ENCODE measurements around the gene HYI. TPM values are rescaled to one million over a fixed set of nuclear protein-coding genes. Genes with fewer than 3 reads are reported as not detected.

HYI gene
- polyA plus RNA-seq, 1 of the 3 experiments (the other 2 are of a cell fraction): 11.1 TPM

DNA sequence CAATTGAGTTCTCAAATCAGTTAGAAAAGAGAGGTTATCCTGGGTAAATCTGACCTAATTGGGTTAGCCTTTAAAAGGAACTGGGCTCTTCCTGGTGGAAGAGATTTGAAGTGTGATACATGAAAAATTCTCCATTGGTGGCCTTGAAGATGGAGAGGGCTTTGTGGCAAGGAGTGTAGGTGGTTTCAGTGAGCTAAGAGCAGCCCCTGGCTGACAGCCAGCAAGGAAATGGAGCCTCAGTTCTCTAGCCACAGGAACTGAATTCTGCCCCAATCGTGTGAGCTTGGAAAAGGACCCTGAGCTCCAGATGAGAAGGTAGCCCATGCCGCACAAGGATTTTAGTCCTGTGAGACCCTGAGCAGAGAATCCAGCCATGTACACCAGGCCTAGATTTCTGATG lies 12.7 kb upstream of the HYI start:
- Histone ChIP-seq H3K79me2 (ENCODE audit: insufficient read depth) (no peaks in the 10 kb centered on the region), H3K27me3 (ENCODE audit: insufficient read depth) (no peaks in the 10 kb centered on the region), H3K4me2 (no peak overlapping the region), H3F3A (replicated peaks; ENCODE audit: insufficient read depth) (no peaks in the 10 kb centered on the region), H3K36me3 (replicated peaks in 1 of 2; ENCODE audit: control insufficient read depth in 1 of 2, insufficient read depth in 2 of 2, low read length in 1 of 2) (no peaks in the 10 kb centered on the region), H3K9me3 (no peaks in the 10 kb centered on the region), H2AFZ (ENCODE audit: low read depth) (no peak overlapping the region), H3K4me3 (ENCODE audit: low read depth in 2 of 2, low read length in 1 of 2) (no peak overlapping the region), H3K9me2 (no peaks in the 10 kb centered on the region), H3K9ac (no peak overlapping the region), H3K4me1 (ENCODE audit: control insufficient read depth in 1 of 2, insufficient read depth in 2 of 2, low read depth in 1 of 2, low read length in 1 of 2) (peaks cover 0 to 15% of the 10 kb centered on the region in 2 experiments; a peak in 1 of 4 replicates), H4K20me1 (ENCODE audit: insufficient read depth) (no peaks in the 10 kb centered on the region), H3K27ac (ENCODE audit: low read depth in 2 of 2, low read length in 1 of 2) (no peak overlapping the region)
- ChIA-PET CTCF (interaction anchor here (1.4 kb wide), 1 partner anchor 63 kb away, joined by 3 read pairs; no protein-coding TSS in a partner anchor), POLR2A (no interaction called here)
- 43% methylated on average over 1 of the region's 2 CpGs for WGBS (ENCODE audit: low lambda C conversion rate)
- DNase-seq: no peak
- TF ChIP-seq, protein P1, sequence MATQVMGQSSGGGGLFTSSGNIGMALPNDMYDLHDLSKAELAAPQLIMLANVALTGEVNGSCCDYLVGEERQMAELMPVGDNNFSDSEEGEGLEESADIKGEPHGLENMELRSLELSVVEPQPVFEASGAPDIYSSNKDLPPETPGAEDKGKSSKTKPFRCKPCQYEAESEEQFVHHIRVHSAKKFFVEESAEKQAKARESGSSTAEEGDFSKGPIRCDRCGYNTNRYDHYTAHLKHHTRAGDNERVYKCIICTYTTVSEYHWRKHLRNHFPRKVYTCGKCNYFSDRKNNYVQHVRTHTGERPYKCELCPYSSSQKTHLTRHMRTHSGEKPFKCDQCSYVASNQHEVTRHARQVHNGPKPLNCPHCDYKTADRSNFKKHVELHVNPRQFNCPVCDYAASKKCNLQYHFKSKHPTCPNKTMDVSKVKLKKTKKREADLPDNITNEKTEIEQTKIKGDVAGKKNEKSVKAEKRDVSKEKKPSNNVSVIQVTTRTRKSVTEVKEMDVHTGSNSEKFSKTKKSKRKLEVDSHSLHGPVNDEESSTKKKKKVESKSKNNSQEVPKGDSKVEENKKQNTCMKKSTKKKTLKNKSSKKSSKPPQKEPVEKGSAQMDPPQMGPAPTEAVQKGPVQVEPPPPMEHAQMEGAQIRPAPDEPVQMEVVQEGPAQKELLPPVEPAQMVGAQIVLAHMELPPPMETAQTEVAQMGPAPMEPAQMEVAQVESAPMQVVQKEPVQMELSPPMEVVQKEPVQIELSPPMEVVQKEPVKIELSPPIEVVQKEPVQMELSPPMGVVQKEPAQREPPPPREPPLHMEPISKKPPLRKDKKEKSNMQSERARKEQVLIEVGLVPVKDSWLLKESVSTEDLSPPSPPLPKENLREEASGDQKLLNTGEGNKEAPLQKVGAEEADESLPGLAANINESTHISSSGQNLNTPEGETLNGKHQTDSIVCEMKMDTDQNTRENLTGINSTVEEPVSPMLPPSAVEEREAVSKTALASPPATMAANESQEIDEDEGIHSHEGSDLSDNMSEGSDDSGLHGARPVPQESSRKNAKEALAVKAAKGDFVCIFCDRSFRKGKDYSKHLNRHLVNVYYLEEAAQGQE (IDR thresholded peaks at IDR 0.05; ENCODE audit: low read depth, low read length): no peak
- TF ChIP-seq, protein P2, sequence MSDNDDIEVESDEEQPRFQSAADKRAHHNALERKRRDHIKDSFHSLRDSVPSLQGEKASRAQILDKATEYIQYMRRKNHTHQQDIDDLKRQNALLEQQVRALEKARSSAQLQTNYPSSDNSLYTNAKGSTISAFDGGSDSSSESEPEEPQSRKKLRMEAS (IDR thresholded peaks at IDR 0.05; ENCODE audit: low read depth): no peak
- TF ChIP-seq FOXJ3 (CRISPR knock-in tag; IDR thresholded peaks at IDR 0.05) (no peak), MEF2A (IDR thresholded peaks at IDR 0.05; ENCODE audit: borderline replicate concordance, low read depth) (no peak), TAF1 (IDR thresholded peaks at IDR 0.05; ENCODE audit: borderline replicate concordance, low read depth, low read length) (no peak), GATA2 (CRISPR knock-in tag; IDR thresholded peaks at IDR 0.05) (no peak)

- H3K36me3 ChIP-seq (replicated peaks in 1 of 2; ENCODE audit: control insufficient read depth in 1 of 2, insufficient read depth in 2 of 2, low read length in 1 of 2): no peaks in the 10 kb centered on the region
- no peak overlapping the region for H3K4me2 ChIP-seq
- no peaks in the 10 kb centered on the region for H3K9me3 ChIP-seq
- H3K9ac ChIP-seq: no peak overlapping the region
- WGBS (ENCODE audit: low lambda C conversion rate): 66% methylated on average over 3 of the region's 3 CpGs
- DNase-seq: peak; percentile 33
- ChIA-PET POLR2A (no interaction called here), CTCF (interaction anchor here (1.4 kb wide), 1 partner anchor 64 kb away, joined by 3 read pairs; no protein-coding TSS in a partner anchor)
- no peaks in the 10 kb centered on the region for H3K9me2 ChIP-seq
- peak overlapping the region in 1 of 2 experiments; percentile 47; a peak in 2 of 4 replicates for H3K27ac ChIP-seq (ENCODE audit: low read depth in 2 of 2, low read length in 1 of 2)
- peaks cover 0 to 15% of the 10 kb centered on the region in 2 experiments; a peak in 1 of 4 replicates for H3K4me1 ChIP-seq (ENCODE audit: control insufficient read depth in 1 of 2, insufficient read depth in 2 of 2, low read depth in 1 of 2, low read length in 1 of 2)
- TF ChIP-seq RCOR1 (IDR thresholded peaks at IDR 0.05; ENCODE audit: low read length): peak; percentile 54; the same call in 1 of the 2 replicates
- TF ChIP-seq, protein P1 (IDR thresholded peaks at IDR 0.05; ENCODE audit: low read depth, low read length): no peak
- TF ChIP-seq TCF12 (IDR thresholded peaks at IDR 0.05): peak; percentile 27; the same call in 1 of the 2 replicates
- H3K27me3 ChIP-seq (ENCODE audit: insufficient read depth): no peaks in the 10 kb centered on the region
- H2AFZ ChIP-seq (ENCODE audit: low read depth): no peak overlapping the region
- no peak overlapping the region for H3K4me3 ChIP-seq (ENCODE audit: low read depth in 2 of 2, low read length in 1 of 2)
- H3K79me2 ChIP-seq (ENCODE audit: insufficient read depth): no peaks in the 10 kb centered on the region
- H3F3A ChIP-seq (replicated peaks; ENCODE audit: insufficient read depth): no peaks in the 10 kb centered on the region
- H4K20me1 ChIP-seq (ENCODE audit: insufficient read depth): no peaks in the 10 kb centered on the region
Observed at GRCh38 chr1:43465505-43466067, 11.9 kb upstream of the HYI start.

Measured in SK-N-SH (cell line).